ENCODE results near the gene ZNF500.

Gene ZNF500

DNA sequence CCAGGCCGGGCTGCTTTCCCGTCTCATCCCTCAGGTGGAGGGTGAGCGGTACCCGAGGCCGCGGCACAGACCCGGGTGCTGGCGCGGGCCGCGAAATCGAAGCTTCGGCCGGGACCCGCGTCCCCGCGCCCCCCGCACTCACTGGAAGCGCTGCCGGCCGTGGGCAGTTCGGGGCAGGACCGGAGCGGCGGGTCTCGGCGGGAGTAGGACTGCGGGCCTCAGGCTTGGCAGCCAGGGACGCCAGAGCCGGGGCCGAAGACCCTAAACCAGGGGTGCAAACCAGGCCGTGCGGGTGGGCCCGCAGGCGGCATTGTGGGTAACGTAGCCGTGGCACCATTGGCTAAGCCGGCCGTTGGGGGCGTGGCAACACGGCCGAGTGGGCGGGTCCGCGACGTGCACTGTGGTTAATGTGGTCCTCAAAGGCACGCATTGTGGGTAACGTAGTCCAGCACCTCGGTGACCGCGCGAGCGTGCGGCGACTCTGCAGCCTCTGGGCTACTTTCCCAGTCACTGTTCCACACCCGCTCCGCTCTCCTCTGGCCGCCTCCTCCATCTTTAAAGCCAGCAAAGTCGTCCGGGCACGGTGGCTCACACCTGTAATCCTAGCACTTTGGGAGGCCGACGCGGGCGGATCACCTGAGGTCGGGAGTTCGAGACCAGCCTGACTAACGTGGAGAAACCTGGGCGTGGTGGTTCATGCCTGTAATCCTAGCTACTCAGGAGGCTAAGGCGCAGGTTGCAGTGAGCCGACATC is at the start of gene ZNF500:
Gene ZNF500, minus strand, starts transcription at position 288 of the 754 bp plus-strand sequence. CDS start 1,184 bp downstream, outside the sequence.
- peak; percentile 86 for DNase-seq (ENCODE audit: low read depth)

DNA sequence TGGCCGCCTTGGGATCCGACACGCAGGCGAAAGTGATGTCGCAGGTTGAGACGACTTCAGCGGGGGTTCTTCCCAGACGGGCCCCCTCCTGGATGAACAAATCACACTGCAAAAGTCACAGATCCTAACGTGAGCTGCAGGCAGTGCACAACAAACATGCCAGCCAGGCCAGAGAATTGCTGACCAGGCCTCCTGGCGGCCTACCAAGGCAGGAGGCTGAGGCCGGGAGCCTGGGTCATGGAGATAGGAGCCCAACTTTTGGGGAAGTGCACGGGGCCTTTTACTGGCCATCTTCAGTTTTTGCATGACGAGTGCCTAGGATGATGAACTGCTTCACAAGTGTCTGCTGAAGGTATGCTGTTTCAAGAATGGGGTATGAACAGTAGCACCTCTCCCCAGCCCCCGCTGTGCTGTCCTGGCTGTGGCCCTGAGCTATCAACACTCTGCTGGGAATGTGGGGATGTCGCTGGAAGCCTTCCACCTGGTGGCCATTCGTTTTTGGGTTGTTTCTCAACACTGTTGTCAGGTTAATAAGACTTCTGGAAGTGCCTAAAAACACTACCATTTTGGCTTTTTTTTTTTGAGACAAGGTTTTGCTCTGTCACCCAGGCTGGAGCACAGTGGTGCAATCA is 47.7 kb upstream of the ZNF500 start:
- no peak for DNase-seq (ENCODE audit: low read depth)

- DNase-seq (ENCODE audit: low read depth) = no peak
Observed at GRCh38 chr16:4814046-4814445, 47.1 kb upstream of the ZNF500 start.

DNA sequence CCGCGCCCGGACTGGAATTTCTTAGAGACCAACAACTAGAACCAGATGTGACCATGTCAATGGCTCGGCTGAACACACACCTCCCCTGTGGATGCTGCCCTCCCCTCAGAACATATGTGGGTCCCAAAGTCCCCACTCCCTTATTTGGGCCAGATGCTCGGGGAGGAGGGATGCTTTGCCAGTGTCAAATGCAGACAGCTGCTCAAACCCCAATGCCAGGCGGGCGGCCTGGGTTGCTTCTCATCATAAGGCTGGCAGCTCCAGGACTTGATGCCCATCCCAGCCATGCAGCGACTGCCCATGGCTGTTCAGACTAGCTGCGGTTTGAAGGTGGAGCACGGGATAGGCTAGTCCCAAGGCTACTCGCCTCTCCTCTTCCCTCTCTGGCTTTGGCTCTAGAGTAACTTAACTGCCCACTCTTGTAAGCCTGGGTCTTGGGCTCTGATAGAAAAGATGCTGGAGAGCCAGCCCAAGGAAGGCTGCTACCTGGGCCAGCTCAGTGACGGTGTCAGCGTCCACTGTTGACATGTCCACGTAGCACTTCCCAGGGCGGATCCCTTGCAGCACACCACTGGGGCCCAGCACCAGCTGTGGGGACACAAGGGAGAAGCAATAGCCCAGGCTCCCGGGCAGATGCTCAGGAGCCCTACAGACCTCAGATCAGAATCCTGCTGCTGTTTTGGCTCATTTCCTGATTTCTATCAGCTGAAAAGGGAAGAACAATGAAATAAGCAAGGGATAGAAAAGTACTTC is 46.5 kb upstream of the ZNF500 start:
- DNase-seq (ENCODE audit: low read depth) = no peak

GRCh38 chr16:4811773-4812172 is 44.8 kb upstream of the ZNF500 start:
- DNase-seq (ENCODE audit: low read depth) = no peak

DNA sequence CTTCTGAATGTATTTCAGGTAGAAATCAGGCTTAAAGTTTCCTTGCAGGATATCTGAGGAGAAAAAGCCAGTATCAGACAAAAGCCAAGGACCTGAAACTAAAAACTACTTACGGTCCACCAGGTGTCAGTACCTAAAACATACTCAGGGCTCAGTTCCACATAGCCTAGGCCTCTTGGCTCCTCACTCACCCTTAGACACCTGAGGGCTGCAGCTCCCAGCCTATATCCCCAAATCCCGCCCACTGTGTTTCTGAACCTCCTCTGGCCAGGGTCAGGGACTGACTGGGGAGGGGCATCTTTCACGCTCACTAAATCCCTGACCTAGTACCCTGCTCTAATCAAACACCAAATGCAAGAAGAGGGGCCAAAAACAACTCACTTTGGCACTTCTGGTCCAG is 44.3 kb upstream of the ZNF500 start:
- no peak for DNase-seq (ENCODE audit: low read depth)

DNA sequence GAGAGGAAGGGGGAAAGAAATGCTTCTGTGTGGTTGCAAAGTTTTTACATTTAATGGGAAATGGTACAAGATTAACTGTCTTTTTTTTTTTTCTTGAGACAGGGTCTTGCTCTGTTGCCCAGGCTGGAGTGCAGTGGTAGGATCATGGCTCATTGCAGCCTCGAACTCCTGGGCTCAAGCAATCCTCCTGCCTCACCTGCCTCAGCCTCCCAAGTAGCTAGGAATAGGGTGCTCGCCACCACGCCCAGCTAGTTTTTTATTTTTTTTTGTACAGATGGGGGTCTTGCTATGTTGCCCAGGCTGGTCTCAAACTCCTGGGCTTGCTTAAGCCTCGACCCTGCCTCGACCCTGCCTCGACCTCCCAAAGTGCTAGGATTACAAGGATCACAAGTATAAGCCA is 39.3 kb upstream of the ZNF500 start:
- DNase-seq (ENCODE audit: low read depth) = no peak

- DNase-seq (ENCODE audit: low read depth) = no peak
Observed at GRCh38 chr16:4805231-4805630, 38.3 kb upstream of the ZNF500 start.

GRCh38 chr16:4803898-4804762 is 37.2 kb upstream of the ZNF500 start:
- DNase-seq (ENCODE audit: low read depth) = no peak

DNA sequence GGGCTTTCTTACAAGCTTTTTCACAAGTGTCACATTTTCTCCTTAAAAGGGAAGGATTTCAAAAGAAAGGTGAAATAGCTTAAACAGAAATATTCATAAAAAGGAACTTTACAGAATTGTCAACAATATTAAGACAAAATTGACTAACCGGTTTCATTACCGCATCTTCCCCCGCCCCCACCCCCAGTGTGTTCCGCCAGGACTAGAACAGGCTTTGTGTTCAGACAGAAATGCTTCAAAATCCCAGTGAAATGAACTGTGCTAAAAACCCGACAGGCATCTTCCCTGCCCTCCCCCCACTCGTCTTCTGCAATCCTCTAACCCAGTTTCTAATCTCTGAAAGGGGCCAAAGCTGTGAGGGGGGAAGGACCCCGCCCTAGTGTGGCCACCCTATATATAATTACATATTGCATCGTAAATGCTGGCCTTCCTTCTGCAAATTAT is 36.5 kb upstream of the ZNF500 start:
- no peak for DNase-seq (ENCODE audit: low read depth)

DNA sequence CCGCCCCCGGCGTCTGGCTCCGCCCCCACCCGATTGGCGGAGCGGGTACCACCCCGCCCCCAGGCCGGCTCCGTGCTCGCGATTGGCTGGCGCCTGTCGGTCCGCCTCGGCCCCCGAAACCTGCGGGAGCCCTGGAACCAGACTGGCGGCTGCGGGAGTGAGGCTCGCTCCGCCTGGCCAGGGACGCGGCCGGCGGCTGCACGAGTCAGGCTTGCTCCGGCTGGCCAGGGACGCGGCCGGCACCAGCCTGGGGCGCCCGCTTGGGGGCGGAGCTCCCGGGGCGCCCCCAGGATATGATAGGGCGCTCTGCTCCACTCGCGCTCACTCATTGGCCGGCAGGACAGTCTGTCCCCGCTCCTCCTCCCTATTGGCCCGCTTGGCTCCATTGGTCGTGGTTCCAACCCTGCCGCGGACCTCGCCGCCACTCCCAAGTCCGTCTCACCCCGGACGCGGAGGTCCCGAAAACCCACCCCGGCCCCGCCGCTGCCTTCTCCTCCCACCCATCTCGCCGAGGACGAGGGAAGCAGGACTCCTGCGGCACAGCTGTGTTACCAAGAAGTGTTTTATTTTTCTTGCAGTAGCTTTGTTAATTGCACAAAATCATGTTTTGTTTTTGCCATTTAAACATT is 35.8 kb upstream of the ZNF500 start:
- DNase-seq (ENCODE audit: low read depth) = peak; percentile 81

GRCh38 chr16:4801962-4802658 is 35.1 kb upstream of the ZNF500 start, which contains the start of gene ROGDI:
Gene ROGDI (minus strand): TSS chr16:4802633. CDS start chr16:4802571, 62 bp downstream.
- peak; percentile 83 for DNase-seq (ENCODE audit: low read depth)

DNA sequence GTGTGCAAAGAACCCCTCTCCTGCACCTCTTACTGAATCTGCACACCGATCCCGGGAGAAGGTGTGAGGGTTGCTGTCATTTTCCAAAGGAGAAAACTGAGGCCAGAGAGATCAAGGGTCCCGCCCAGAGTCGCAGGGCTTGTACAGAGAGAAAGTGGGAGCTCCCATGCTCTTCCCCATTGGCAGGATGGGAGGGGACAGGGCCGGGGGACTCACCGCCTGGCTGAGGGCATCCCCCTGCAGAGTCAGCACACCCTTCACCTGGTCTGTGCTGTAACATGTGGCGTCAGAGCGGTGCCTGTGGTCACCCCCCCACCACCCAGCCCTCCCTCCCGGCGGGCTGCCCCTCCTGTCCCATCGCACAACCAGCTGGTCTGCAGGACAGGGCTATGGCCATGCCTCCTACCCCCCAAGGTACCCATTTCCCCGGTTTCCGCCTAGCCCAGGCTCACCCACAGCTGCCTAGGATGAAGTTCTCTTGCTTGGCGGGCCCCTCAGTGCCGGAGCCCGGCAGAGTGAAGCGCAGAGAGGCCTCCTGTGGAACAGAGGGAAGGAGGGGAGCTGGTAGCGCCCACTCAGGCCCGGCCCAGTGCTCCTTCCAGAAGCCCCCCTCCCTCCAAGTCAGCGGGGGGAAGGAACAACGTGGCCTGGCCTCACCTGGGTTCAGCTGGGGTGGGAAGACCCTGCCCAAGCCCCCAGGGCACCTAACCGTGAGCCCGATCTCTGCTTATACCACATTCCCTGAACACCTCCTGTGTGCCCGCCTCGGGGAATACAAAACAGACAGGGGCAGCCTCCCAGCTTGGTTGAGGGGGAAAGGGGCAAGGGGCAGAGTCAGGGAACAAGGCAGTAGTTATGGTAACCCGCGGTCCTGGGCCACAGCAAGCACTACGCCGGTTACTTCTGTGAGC is 34.3 kb upstream of the ZNF500 start:
- DNase-seq (ENCODE audit: low read depth) = no peak

- no peak for DNase-seq (ENCODE audit: low read depth)
Observed at GRCh38 chr16:4800290-4801041, 33.5 kb upstream of the ZNF500 start.

DNA sequence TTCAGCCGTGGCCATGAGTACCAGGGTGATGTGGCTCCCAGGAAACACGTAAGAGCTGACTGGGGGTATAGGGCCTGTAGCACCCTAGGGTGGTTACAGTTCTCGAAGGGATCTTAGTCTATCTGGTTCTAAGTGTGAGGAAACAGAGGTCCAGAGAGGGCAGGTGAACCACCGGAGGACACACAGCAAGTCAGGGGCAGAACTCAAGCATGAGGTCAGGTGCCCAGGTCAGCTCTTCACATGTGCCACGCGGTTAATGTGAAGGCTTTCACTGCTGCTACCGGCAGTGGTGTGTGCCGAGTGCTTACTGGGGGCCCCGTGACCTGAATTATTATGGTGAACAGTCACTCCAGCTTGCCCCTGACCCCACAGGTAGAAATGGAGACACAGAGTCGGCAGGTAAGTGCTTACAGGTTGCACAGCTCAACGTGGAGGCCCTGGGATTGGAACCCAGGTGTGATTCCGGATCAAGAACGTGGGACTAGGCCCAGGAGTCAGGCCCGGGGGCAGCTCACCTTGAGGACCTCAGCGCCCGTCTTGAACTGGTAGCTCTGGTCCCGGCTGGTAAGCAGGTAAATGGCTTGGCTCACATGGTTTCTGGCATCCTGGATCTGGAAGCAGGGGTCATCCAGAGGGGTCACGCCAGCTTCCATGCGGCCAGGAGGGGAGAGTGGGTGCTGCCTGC is 32.4 kb upstream of the ZNF500 start:
- DNase-seq (ENCODE audit: low read depth) = no peak

- DNase-seq (ENCODE audit: low read depth) = no peak
Observed at GRCh38 chr16:4798456-4798855, 31.5 kb upstream of the ZNF500 start.

DNA sequence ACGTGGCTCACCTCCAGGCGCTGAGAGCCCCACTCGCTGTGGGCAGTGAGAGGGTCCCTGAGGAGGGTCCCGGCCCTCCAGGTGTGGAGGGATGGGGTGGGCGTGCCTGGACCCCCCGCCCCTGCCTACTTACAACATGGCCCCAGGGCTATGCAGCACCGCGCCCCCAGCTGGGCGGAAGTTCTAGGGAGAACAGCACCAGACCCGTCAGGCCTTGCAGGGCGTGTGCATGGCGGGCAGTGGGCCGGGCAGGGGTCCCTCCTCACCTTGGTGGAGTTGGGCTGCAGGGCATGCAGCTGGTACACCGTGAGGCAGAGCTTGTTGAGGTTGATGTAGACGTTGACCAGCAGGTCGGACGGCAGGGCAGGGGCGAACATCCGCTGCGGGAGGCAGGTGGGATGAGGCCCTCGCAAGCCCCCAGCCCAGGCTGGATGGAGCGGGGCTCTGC is 30.9 kb upstream of the ZNF500 start:
- no peak for DNase-seq (ENCODE audit: low read depth)

Measured in T-helper 22 cell (primary cell).